Muscle layer of colon (tissue), 2 donors: ENCODE data around the gene TWIST2.

Experiments used
- H3K27ac ChIP-seq: one replicate; pipeline ENCODE4 v1.7.0; 2013; ENCODE audit warnings: low read depth, mild to moderate bottlenecking, low read length, moderate library complexity
- H3K27me3 ChIP-seq, 2 donors: one replicate each; pipeline ENCODE4 v1.7.0; 2013; ENCODE audit warnings: low read length in 2 of 2, mild to moderate bottlenecking in 2 of 2; ENCODE audit not compliant: insufficient read depth in 2 of 2, control insufficient read depth in 1 of 2
- H3K36me3 ChIP-seq: one replicate; pipeline ENCODE4 v1.7.0; 2013; ENCODE audit warnings: mild to moderate bottlenecking, low read length; ENCODE audit not compliant: insufficient read depth
- H3K4me1 ChIP-seq: one replicate; pipeline ENCODE4 v1.7.0; 2013; ENCODE audit warnings: mild to moderate bottlenecking, low read length; ENCODE audit not compliant: insufficient read depth
- H3K4me3 ChIP-seq, 2 donors: one replicate each; pipeline ENCODE4 v1.7.0; 2013; ENCODE audit warnings: low read length in 2 of 2, low read depth in 1 of 2, mild to moderate bottlenecking in 1 of 2, moderate library complexity in 1 of 2
- H3K9ac ChIP-seq: one replicate; pipeline ENCODE4 v1.7.0; 2013; ENCODE audit warnings: low read length
- H3K9me3 ChIP-seq: one replicate; pipeline ENCODE4 v1.7.0; 2013; ENCODE audit warnings: mild to moderate bottlenecking, low read length
- donor health status: abdominal sarcoma.
- donor health status: Adenocarcinoma of cecum.

The TWIST2 gene

DNA sequence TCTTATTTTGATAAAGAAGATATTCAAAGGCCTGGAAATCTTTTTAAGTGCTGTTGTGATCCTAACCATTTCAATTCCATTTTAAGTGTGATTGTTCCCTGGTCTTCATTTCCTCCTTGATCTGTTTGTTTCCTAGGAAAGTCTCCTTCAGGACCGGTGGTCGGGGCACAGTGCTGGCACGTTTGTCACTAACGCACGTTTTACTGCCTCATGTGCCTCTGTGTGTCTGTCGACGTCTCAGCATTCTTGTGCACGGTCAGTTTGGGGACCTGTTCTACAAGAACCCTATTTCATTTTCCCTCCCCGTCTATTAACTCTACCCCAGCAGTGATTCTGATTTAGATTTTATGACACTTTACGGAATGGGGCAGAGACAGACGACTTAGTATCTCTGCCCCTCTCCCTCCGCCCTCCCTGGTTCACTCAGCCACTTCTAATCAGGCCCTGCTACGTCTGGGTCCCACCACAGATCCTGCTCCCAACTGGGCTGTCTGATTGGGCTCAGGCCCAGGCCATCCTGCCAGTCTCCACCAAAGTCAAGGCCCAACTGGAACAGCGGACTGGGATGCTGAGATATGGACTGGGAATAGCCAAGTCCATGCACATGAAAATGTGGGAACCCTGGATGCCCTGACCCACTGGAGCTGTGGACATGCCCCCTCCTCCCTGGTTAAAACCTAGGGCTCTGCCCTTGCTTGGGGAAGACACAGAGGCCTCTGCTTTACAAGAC, 95.6 kb downstream of the TWIST2 start:
- Histone ChIP-seq H3K27ac (no peak overlapping the region), H3K9ac (no peak overlapping the region), H3K4me3 (no peak overlapping the region), H3K27me3 (no peaks in the 10 kb centered on the region), H3K9me3 (no peaks in the 10 kb centered on the region), H3K36me3 (no peaks in the 10 kb centered on the region), H3K4me1 (no peaks in the 10 kb centered on the region)

DNA sequence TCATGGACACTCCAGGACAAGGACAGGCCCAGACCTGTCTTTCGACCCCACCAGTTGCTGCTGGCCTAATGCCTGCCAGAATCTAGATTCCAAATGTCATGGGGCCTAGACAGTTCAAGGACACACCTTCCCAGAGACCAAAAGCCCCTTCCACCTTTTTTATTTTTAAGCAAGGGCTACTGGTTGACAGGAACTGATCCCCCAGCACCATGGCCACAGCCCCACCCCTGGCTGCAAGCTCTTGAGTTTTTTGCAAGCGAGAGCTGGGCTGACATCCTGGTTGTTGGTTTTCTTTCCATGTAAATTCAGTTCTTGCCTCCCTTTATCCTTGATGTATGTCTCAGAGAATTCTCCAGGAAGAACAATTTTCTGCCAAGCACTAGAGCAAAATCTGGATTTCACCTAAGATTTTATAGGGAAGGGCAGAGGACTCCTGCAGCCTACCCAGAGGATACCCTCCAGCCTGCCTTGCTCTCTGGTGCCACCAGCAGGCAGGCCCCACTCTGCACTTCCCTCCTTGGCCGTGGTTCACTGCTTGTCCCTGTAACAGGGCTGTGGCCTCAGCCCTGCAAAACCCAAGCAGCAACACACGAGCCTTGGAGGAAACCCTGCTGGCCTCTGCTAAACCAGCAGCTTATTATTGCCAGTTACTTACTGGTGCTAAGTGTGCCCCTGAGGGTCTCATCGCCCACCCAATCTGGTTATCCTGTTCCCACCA, 97.7 kb downstream of the TWIST2 start:
- Histone ChIP-seq H3K4me3 (no peak overlapping the region), H3K9me3 (no peaks in the 10 kb centered on the region), H3K9ac (no peak overlapping the region), H3K36me3 (no peaks in the 10 kb centered on the region), H3K27ac (no peak overlapping the region), H3K4me1 (no peaks in the 10 kb centered on the region), H3K27me3 (no peaks in the 10 kb centered on the region)

DNA sequence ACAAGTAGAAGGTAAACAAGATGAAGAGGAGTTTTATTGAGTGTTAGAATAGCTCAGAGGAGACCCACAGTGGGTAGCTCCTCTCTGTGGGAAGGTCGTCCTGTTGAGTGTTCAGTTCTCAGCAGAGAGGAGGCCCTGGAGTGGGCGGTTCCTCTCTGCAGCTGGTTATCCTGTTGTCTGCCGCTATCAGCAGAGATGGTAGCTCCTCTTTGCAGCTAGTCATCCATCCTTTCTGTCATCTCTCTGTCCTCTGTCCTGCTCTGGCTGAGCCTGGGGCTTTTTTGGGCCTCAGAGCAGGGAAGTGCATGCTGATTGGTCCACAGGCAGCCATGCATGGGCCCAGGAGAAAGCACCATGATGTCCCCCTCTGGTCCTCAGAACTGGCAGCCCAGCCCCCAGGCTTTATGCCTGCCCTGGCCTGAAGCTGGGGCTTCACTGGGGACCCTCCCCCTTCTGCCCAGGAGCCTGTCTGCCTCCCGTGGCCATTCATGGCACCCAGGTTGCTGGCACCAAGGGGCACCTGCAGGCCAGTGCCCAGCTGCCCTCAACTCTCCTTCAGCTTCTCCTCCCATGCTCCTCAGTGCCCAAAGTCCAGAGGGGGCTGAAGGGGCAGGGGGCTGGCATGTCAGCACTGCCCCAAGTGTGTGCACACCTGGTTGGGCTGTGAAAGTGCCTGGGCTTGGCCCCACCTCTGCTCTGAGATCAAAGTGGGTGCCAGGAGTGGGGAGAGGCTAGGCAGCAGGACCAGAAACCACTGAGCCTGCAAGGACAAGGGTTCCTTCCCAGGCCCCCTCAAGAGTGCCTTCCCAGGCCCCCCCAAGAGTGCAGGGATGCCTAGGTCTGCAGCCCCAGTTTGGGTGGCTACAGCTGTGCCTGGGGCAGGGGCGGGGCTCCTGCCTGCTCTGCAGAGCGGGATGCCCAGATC, 98.7 kb downstream of the TWIST2 start:
- Histone ChIP-seq H3K4me3 (no peak overlapping the region), H3K9ac (no peak overlapping the region), H3K9me3 (no peaks in the 10 kb centered on the region), H3K36me3 (no peaks in the 10 kb centered on the region), H3K4me1 (no peaks in the 10 kb centered on the region), H3K27me3 (no peaks in the 10 kb centered on the region), H3K27ac (no peak overlapping the region)

DNA sequence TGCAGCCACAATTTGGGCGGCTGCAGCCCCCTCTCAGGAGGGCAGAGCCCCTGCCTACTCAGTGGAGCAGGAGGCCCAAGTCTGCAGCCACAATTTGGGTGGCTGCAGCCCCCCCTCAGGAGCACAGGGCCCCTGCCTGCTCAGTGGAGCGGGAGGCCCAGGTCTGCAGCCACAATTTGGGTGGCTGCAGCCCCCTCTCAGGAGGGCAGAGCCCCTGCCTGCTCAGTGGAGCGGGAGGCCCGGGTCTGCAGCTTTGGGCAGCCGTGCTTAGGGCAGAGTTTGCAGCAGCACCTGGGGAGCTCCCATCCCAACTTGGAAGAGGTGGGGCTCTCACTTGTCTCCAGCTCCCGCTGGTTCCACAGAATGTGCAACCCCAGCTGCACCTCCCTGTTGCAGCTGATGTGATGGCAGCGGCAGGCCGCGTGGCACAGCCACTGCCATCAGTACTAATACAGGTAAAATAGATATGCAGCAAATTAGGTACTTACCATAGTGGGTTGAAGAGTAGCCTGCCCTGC, 99.4 kb downstream of the TWIST2 start:
- H3K27me3 ChIP-seq, result no peaks in the 10 kb centered on the region
- no peak overlapping the region for H3K27ac ChIP-seq

DNA sequence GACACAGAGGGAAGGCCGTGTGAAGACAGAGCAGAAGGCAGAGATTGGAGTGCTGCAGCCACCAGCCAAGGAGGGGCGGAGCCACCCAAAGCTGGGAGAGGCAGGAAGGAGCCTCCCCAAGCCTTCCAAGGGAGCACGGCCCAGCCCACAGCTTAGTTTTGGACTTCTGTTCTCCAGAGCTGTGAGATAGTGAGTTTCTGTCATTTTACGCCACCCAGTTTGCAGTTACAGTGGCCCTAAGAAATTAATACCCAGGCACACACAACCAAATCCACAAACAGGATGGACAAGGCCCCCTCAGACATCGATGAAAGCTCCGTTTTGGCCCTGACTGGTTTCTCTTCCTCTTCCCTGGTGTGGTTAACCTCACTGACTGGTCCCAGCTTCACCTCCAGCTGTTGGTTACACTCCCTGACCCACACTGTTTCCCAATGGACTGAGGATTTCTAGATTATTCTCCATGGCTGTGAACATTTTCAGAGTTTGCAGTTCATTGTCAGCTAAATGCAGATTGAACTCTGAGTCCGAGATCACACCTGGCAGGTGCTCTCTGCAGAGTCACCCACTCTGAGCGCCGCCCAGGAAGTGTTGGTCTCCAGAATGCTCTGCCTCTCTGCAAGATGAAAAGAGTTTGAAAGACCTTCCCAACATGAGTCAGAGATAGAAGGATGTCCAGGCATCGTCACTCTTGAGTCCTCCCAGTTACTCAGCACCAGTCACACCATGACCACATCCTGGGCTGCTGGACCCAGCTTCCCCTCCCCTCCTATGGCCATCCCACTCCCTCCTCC, 100.2 kb downstream of the TWIST2 start:
- H3K4me3 ChIP-seq, result no peak overlapping the region
- no peaks in the 10 kb centered on the region for H3K27me3 ChIP-seq
- H3K9me3 ChIP-seq, result no peaks in the 10 kb centered on the region
- H3K9ac ChIP-seq, result no peak overlapping the region
- no peak overlapping the region for H3K27ac ChIP-seq
- H3K36me3 ChIP-seq, result no peaks in the 10 kb centered on the region
- no peaks in the 10 kb centered on the region for H3K4me1 ChIP-seq

More for the DNA sequence above, 99.4 kb downstream of the TWIST2 start:
- no peaks in the 10 kb centered on the region for H3K9me3 ChIP-seq
- no peaks in the 10 kb centered on the region for H3K4me1 ChIP-seq
- no peak overlapping the region for H3K4me3 ChIP-seq
- H3K9ac ChIP-seq, result no peak overlapping the region
- H3K36me3 ChIP-seq, result no peaks in the 10 kb centered on the region

DNA sequence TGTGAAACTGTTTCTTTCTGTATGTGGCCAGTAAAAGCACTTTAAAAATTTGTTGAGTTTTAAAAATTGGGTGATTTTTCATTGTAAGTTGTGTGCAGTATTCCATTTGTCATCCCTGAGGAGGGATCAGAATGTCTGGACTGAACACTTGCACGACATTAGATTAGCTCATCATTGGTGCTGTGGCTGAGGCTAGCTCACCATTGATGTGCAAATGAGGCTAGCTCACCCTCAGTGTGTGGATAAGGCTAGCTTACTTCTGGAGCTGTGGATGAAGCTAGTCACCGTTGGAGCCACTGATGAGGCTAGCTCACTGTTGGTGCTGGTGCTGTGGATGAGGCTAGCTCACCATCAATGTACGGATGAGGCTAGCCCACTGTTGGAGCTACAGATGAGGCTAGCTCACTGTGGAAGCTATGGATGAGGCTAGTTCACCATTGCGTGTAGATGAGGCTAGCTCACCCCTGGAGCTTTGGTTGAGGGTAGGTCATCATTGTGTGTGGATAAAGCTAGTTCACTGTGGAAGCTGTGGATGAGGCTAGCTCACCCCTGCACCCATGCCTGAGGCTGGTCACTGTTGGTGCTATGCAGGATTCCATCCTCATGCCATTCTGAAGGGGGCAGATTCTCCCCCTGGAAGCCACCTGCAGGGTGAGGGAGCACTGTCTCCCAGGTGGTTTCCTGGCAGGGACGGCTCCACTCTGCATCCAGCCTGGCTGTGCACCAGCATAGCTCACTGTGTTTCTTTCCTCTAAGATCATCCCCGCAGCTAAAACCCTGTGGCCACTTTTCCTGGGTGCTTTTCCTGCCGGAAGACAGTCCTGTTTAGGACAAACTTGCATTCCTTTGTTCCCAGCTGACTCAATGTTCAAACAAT, 101.1 kb downstream of the TWIST2 start:
- Histone ChIP-seq H3K4me1 (no peaks in the 10 kb centered on the region), H3K36me3 (no peaks in the 10 kb centered on the region), H3K9ac (no peak overlapping the region), H3K4me3 (no peak overlapping the region), H3K27me3 (no peaks in the 10 kb centered on the region), H3K27ac (no peak overlapping the region), H3K9me3 (no peaks in the 10 kb centered on the region)

DNA sequence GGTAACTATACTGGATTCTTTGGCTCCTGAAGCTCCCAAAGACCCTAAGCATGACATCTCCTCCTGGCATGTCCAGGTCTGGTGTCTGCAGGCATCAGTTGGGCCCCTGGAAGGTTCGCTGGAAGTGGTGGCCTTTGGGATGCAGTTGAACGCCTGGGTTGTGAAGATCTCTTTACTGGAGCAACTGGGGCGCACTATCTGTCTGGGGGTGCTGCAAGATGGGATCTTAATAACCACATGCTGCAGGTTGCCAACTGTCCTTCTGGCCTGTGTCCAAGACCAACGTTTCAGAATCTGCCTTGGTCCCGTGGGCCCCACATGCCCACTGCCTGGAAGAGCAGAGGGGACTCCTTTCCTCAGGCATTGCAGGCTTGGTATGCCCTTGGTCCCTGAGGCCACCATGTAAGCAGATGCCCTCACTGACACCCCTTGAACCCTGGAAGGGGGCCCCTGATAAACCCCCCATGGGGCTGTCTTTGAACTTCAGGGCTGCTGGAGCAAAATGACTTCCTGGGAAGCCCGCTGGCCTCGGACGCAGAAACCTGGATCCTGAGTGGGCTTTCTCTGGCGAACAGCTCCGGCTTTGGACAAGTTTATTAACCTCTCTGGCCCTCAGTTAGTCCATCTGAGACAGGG, 101.9 kb downstream of the TWIST2 start:
- H3K9ac ChIP-seq, result no peak overlapping the region
- no peaks in the 10 kb centered on the region for H3K9me3 ChIP-seq
- no peaks in the 10 kb centered on the region for H3K27me3 ChIP-seq
- H3K4me3 ChIP-seq, result no peak overlapping the region
- no peaks in the 10 kb centered on the region for H3K36me3 ChIP-seq
- no peak overlapping the region for H3K27ac ChIP-seq
- H3K4me1 ChIP-seq, result peaks cover 2% of the 10 kb centered on the region

DNA sequence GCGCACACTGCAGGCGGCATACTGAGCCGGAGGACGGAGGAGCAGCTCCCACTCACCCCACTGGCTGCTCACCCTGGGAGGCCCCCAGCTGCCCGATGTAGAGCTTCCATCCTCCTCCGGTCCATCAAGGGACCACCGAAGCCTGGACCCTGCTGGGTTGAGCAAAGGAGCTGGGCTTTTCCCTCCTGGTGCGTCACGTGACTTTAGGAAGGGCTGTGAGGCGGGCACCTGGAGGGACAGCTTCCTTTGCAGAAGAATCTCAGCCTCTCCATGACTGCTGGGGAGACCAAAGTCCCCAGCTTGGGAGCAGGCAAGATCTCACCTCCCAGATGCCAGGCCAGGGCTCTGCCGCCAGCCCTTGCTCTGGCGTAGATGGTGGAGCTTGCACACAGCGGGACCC, 102.7 kb downstream of the TWIST2 start:
- Histone ChIP-seq H3K36me3 (no peaks in the 10 kb centered on the region), H3K27me3 (no peaks in the 10 kb centered on the region), H3K4me1 (peaks cover 7% of the 10 kb centered on the region), H3K4me3 (no peak overlapping the region), H3K27ac (no peak overlapping the region), H3K9ac (no peak overlapping the region), H3K9me3 (no peaks in the 10 kb centered on the region)

DNA sequence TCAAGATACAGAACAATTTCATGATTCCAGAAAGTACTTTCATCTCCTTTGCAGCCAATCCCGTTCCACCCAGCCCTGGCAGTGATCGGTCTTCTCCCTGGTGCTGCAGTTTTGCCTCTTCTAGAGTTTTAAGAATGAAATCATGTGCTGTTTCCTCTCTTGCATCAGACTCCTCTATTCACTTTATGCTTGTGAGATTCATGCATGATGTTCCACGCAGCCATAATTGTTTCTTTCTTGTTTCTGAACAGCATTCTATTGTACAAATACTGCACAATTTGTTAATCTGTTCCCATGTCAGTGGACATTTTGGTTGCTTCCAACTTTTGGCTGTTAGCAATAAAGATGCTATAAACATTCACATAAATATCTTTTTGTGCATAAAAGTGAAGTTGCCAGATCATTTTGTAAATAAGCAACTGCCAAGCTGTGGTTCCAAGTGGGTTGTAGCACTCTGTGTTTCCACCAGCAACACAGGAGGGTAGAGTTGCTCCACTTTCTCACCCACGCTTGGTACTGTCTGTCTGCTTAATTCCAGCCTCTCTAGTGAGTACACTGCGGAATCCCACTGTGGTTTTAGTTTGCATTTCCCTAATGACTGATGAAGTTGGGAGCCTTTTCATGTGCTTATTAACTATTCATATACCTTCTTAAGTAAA, 104.5 kb downstream of the TWIST2 start:
- Histone ChIP-seq H3K9me3 (no peaks in the 10 kb centered on the region), H3K27me3 (no peaks in the 10 kb centered on the region), H3K4me1 (peaks cover 8% of the 10 kb centered on the region), H3K27ac (no peak overlapping the region), H3K4me3 (no peak overlapping the region), H3K9ac (no peak overlapping the region), H3K36me3 (no peaks in the 10 kb centered on the region)
